ENCODE measurements around the gene ARSA. TPM values are rescaled to one million over a fixed set of nuclear protein-coding genes. Genes with fewer than 3 reads are reported as not detected.

Gene ARSA
- total and polyA plus RNA-seq, 11 donors = 16.7 to 40.5 (median 26.1) TPM

GRCh38 chr22:50584106-50585096 lies 43.6 kb downstream of the ARSA start:
- Histone ChIP-seq H3K4me1 (peaks cover 3 to 37% (median 20%) of the 10 kb centered on the region in 12 donors), H3K36me3 (peaks cover 0 to 18% (median 6%) of the 10 kb centered on the region in 9 donors), H3K9me3 (no peaks in the 10 kb centered on the region), H3K27ac (no peak overlapping the region), H3K4me3 (peak overlapping the region in 3 of 12 donors; percentile 62 to 89 (median 86)), H3K27me3 (no peaks in the 10 kb centered on the region)
- intact Hi-C loops (cut with DNase I) = loop anchor here in 1 of 10 donors (5.0 kb wide), 1 partner anchor 77 kb away; the partner anchor contains the start of genes LMF2 and NCAPH2
- TF ChIP-seq POLR2A (IDR thresholded peaks at IDR 0.05) = no peak
- TF ChIP-seq CTCF (IDR thresholded peaks at IDR 0.05) = no peak
- 94 to 96% (median 96%) methylated on average over 23 of the region's 23 CpGs for WGBS, 4 donors
- ATAC-seq (no peak), DNase-seq (peak in 2 of 5 donors; percentile 6 to 20)

DNA sequence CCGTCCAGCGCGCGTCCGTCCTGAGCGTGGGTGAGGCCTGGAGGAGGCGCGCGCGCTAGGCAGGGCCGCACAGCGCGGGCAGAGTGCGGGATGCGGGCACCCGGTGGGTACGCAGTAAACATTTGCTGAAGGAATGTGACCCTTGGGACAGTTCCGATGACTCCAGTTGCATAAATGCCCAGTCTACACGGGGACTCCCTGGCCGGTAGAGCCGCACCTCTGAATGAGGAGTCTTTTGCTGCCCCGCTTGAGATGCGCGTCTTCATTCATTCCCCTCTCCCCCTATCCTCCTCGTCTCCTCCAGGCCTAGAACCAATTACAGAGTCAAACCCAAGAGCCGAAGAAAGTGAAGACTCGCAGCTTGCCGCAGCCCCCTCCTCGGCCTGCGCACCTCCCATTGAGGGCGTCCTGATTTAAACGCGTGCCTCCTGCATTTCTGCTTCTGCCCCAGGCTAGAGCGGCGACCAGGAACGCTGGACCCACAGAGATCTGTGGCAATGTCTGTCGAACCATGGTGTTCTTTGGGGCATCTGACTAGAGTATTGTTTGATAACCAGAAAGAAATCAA lies 44.6 kb downstream of the ARSA start:
- Histone ChIP-seq H3K4me3 (peak overlapping the region; percentile 56 to 91 (median 76)), H3K27ac (peak overlapping the region; percentile 5 to 100 (median 99)), H3K27me3 (no peaks in the 10 kb centered on the region), H3K4me1 (peaks cover 3 to 47% (median 30%) of the 10 kb centered on the region in 12 donors), H3K36me3 (peaks cover 0 to 26% (median 12%) of the 10 kb centered on the region in 9 donors), H3K9me3 (no peaks in the 10 kb centered on the region)
- ATAC-seq = peak in 2 of 4 donors; percentile 33 to 36
- 7 to 19% (median 9%) methylated on average over 27 to 37 of the region's 37 CpGs for WGBS, 4 donors
- intact Hi-C loops (cut with DNase I) = loop anchor here in 1 of 10 donors (2.0 to 5.0 kb wide), 2 partner anchors 57 to 76 kb away; partner anchors contain the start of genes LMF2 and NCAPH2
- no peak for DNase-seq
- TF ChIP-seq CTCF (IDR thresholded peaks at IDR 0.05) (peak in 2 of 12 donors; percentile 6 to 45), POLR2A (IDR thresholded peaks at IDR 0.05) (no peak)

GRCh38 chr22:50582493-50583293 lies 45.3 kb downstream of the ARSA start, which contains the start of gene CHKB:
Gene CHKB (minus strand): TSS chr22:50582849. CDS start chr22:50582781, 68 bp downstream.
- Histone ChIP-seq H3K9me3 (no peaks in the 10 kb centered on the region), H3K27ac (peak within 1 kb of the TSS; percentile 90 to 100 (median 99)), H3K4me1 (peaks cover 3 to 50% (median 32%) of the 10 kb centered on the region in 12 donors), H3K27me3 (no peaks in the 10 kb centered on the region), H3K4me3 (peak within 1 kb of the TSS; percentile 56 to 95 (median 80)), H3K36me3 (peaks cover 0 to 26% (median 12%) of the 10 kb centered on the region in 9 donors)
- ATAC-seq (peak; percentile 94 to 97 (median 96)), DNase-seq (peak; percentile 99 to 100 (median 99))
- intact Hi-C loops (cut with DNase I) = loop anchor here in 1 of 10 donors (1.0 to 5.0 kb wide), 3 partner anchors 19 to 75 kb away; partner anchors contain the start of genes LMF2 and NCAPH2
- WGBS, 4 donors = 0% methylated on average over 4 to 96 of the region's 96 CpGs
- TF ChIP-seq POLR2A (IDR thresholded peaks at IDR 0.05) (peak; percentile 91 to 99), CTCF (IDR thresholded peaks at IDR 0.05) (peak in 1 of 12 donors; percentile 3)

Measured in heart left ventricle (tissue), 16 donors.